Measurements from ENCODE around the gene OCLN.
A peak's percentile ranks its signal among the peaks of the same experiment; 100 is the strongest.
"Not testable (repeated sequence)": the region's sequence is repeated elsewhere in the genome, so short reads cannot be mapped to it uniquely, and the experiment has no call there.

Gene OCLN

GRCh38 chr5:69528609-69529008 lies 36.0 kb downstream of the OCLN start:
- DNase-seq (ENCODE audit: low read depth in 2 of 2), result no peak

- DNase-seq (ENCODE audit: low read depth in 2 of 2), result no peak
Observed at GRCh38 chr5:69530561-69531405, 38.2 kb downstream of the OCLN start.

GRCh38 chr5:69531406-69531801 lies 38.8 kb downstream of the OCLN start:
- DNase-seq (ENCODE audit: low read depth in 2 of 2), result no peak

- DNase-seq (ENCODE audit: low read depth in 2 of 2), result not testable (repeated sequence)
Observed at GRCh38 chr5:69537911-69538310, 45.3 kb downstream of the OCLN start.

GRCh38 chr5:69538735-69539134 lies 46.1 kb downstream of the OCLN start:
- DNase-seq (ENCODE audit: low read depth in 2 of 2), result not testable (repeated sequence)

- DNase-seq (ENCODE audit: low read depth in 2 of 2), result not testable (repeated sequence)
Observed at GRCh38 chr5:69541347-69541746, 48.8 kb downstream of the OCLN start.

- not testable (repeated sequence) for DNase-seq (ENCODE audit: low read depth in 2 of 2)
Observed at GRCh38 chr5:69542838-69543618, 50.4 kb downstream of the OCLN start.

- not testable (repeated sequence) for DNase-seq (ENCODE audit: low read depth in 2 of 2)
Observed at GRCh38 chr5:69544602-69545001, 52.0 kb downstream of the OCLN start.

- peak; percentile 30 to 39 for DNase-seq (ENCODE audit: low read depth in 2 of 2)
Observed at GRCh38 chr5:69559908-69560330, 67.3 kb downstream of the OCLN start, which contains the start of gene GTF2H2C. Gene GTF2H2C, plus strand, starts transcription at chr5:69560191. Its CDS starts 4,942 bp downstream, at chr5:69565133.

GRCh38 chr5:69560587-69561431 lies 68.2 kb downstream of the OCLN start:
- not testable (repeated sequence) for DNase-seq (ENCODE audit: low read depth in 2 of 2)

GRCh38 chr5:69566172-69566571 lies 73.6 kb downstream of the OCLN start:
- DNase-seq (ENCODE audit: low read depth in 2 of 2), result not testable (repeated sequence)

GRCh38 chr5:69568072-69568471 lies 75.5 kb downstream of the OCLN start:
- DNase-seq (ENCODE audit: low read depth in 2 of 2), result not testable (repeated sequence)

GRCh38 chr5:69583356-69583755 lies 90.8 kb downstream of the OCLN start:
- not testable (repeated sequence) for DNase-seq (ENCODE audit: low read depth in 2 of 2)

GRCh38 chr5:69596114-69596840 lies 103.7 kb downstream of the OCLN start:
- DNase-seq (ENCODE audit: low read depth in 2 of 2), result not testable (repeated sequence)

- DNase-seq (ENCODE audit: low read depth in 2 of 2), result not testable (repeated sequence)
Observed at GRCh38 chr5:69601947-69602346, 109.4 kb downstream of the OCLN start.

- DNase-seq (ENCODE audit: low read depth in 2 of 2), result not testable (repeated sequence)
Observed at GRCh38 chr5:69606839-69607238, 114.2 kb downstream of the OCLN start.
